Natural killer cell (primary cell): ENCODE results near the gene FOXF1. TPM values are rescaled to one million over a fixed set of nuclear protein-coding genes. Genes with fewer than 3 reads are reported as not detected.

Experiments used
- ATAC-seq, 3 donors: fragments of 150-1000 bp in 2 of 3; fragments of 200-7000 bp in 1 of 3; cut with Tn5 transposase; 1 replicate in 1 of 3; 2 replicates in 2 of 3; pipeline ENCODE4 v1.10.0; 2021; ENCODE audit warnings: mild to moderate bottlenecking in 2 of 3, moderate library complexity in 2 of 3
- DNase-seq, 2 donors: peaks; one replicate each; pipeline versions ENCODE4 v3.0.0 to v3.0.0-alpha.2; 2013 to 2021; ENCODE audit warnings: mixed read lengths in 1 of 2
- H3K27ac ChIP-seq: one replicate; pipeline ENCODE4 v1.5.1; 2013; ENCODE audit warnings: mild to moderate bottlenecking, low read length
- H3K27me3 ChIP-seq: one replicate; pipeline ENCODE4 v1.6.1; 2013; ENCODE audit warnings: low read length; ENCODE audit not compliant: control insufficient read depth, insufficient read depth
- H3K36me3 ChIP-seq: one replicate; pipeline ENCODE4 v1.6.1; 2013; ENCODE audit warnings: low read length; ENCODE audit not compliant: control insufficient read depth, insufficient read depth
- H3K4me1 ChIP-seq: one replicate; pipeline ENCODE4 v1.6.1; 2013; ENCODE audit warnings: low read length; ENCODE audit not compliant: control insufficient read depth, insufficient read depth
- H3K4me3 ChIP-seq: one replicate; pipeline ENCODE4 v1.5.1; 2013; ENCODE audit warnings: low read length
- H3K9me3 ChIP-seq: one replicate; pipeline ENCODE4 v1.6.1; 2013; ENCODE audit warnings: low read length; ENCODE audit not compliant: control insufficient read depth, insufficient read depth
- H3K27ac Mint-ChIP-seq, 2 donors: one replicate each; pipeline ENCODE4 v1.8.0; 2022; ENCODE audit warnings: mild to moderate bottlenecking in 2 of 2, mixed read lengths in 2 of 2, moderate library complexity in 1 of 2
- H3K27me3 Mint-ChIP-seq, 2 donors: one replicate each; pipeline ENCODE4 v1.8.0; 2022; ENCODE audit warnings: low read depth in 2 of 2, mixed read lengths in 2 of 2
- H3K36me3 Mint-ChIP-seq: one replicate; pipeline ENCODE4 v1.8.0; 2022; ENCODE audit warnings: mixed read lengths
- H3K4me1 Mint-ChIP-seq, 2 donors: one replicate each; pipeline ENCODE4 v1.8.0; 2022; ENCODE audit warnings: mixed read lengths in 2 of 2
- H3K4me3 Mint-ChIP-seq: one replicate; pipeline ENCODE4 v1.8.0; 2022; ENCODE audit warnings: mild to moderate bottlenecking, moderate library complexity, mixed read lengths
- H3K9me3 Mint-ChIP-seq, 2 donors: one replicate each; pipeline ENCODE4 v1.8.0; 2022; ENCODE audit warnings: mixed read lengths in 2 of 2
- WGBS: methylation state at CpG from one replicate; pipeline ENCODE4 v1.1.7; 2013; ENCODE audit warnings: missing lambda C conversion rate; ENCODE audit not compliant: insufficient coverage; 5-methylcytosine and 5-hydroxymethylcytosine counted together
- intact Hi-C: fragments of 100-400 bp; cut with micrococcal nuclease; formaldehyde crosslinking; loops from one replicate; pipeline ENCODE4 v1.14.2; 2022
- total RNA-seq, 4 donors: library from RNA; stranded (reverse); fragments of 120-200 nt in 1 of 4; gene quantifications; one replicate each; pipeline versions ENCODE4 v1.2.3 to v1.2.4, GENCODE V29; 2013 to 2022
- TF ChIP-seq, protein P1 (sequence below): fragments of 200-600 bp; IDR thresholded peaks from one replicate; pipeline ENCODE4 v1.8.0; 2022; ENCODE audit warnings: antibody characterized with exemption

Gene FOXF1
- total RNA-seq, 3 donors from 2014 or later (not counting 1 experiment from before 2014, with no cell fraction given), result not detected

DNA sequence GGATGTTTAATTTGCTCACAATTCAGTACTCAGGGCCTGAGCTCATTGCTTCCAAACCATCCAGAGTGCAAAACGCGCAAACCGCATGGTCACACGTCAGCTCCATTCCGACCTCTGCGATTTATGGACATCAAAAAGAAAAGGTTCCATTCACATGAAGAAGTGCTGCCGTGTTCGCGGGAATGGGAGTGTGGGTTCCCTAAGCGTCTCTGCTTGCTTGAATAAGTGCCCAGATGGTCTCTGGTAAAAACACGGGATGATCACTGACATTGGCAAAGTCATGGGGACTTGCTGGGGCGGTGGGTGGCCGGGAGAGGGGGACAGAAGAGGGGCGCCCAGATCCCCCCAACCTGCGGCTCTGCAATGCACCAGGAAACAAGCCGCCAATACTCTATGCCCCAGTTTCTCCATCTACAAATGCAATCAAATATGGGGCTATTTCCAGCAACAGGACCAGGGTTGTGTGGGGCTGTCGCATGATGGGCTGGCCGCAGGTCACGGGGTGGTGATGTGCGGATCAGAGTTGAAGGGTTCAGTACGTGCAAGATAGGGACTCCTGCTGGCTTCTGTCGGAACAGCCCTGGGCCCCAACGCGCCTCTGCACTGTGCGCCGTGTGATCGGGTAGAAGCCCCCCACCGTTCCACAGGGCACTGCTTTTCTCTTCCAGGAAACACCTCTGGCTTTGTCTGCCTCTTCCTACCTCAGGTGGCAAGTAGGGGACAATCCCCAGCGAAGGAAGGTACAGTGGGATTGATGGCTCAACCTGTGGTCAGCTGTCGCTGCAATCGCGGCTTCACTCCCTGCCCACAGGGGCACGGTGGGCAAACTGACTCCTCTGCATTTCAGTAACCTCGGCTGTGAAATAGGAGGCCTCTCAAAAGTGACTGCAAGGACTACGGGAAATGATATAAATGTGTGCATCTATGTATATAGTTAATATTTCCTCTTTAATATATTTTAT is 11.2 kb downstream of the FOXF1 start:
- H3K4me1 ChIP-seq, result peaks cover 11% of the 10 kb centered on the region
- Mint-ChIP-seq H3K9me3 (no peaks in the 10 kb centered on the region), H3K27ac (no peak overlapping the region), H3K27me3 (peaks cover 26 to 43% of the 10 kb centered on the region in 2 donors), H3K4me3 (no peak overlapping the region), H3K36me3 (no peaks in the 10 kb centered on the region), H3K4me1 (peaks cover 0 to 8% of the 10 kb centered on the region in 2 donors)
- no peaks in the 10 kb centered on the region for H3K36me3 ChIP-seq
- TF ChIP-seq, protein P1, sequence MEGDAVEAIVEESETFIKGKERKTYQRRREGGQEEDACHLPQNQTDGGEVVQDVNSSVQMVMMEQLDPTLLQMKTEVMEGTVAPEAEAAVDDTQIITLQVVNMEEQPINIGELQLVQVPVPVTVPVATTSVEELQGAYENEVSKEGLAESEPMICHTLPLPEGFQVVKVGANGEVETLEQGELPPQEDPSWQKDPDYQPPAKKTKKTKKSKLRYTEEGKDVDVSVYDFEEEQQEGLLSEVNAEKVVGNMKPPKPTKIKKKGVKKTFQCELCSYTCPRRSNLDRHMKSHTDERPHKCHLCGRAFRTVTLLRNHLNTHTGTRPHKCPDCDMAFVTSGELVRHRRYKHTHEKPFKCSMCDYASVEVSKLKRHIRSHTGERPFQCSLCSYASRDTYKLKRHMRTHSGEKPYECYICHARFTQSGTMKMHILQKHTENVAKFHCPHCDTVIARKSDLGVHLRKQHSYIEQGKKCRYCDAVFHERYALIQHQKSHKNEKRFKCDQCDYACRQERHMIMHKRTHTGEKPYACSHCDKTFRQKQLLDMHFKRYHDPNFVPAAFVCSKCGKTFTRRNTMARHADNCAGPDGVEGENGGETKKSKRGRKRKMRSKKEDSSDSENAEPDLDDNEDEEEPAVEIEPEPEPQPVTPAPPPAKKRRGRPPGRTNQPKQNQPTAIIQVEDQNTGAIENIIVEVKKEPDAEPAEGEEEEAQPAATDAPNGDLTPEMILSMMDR, result no peak
- ATAC-seq, result no peak
- DNase-seq, result no peak
- intact Hi-C loops, result loop anchor here (2.0 kb wide), 1 partner anchor 181 kb away; no protein-coding TSS in a partner anchor
- WGBS, result 76% methylated on average over 34 of the region's 35 CpGs
- H3K9me3 ChIP-seq, result no peaks in the 10 kb centered on the region
- H3K4me3 ChIP-seq, result no peak overlapping the region
- no peak overlapping the region for H3K27ac ChIP-seq
- peaks cover 20% of the 10 kb centered on the region for H3K27me3 ChIP-seq

DNA sequence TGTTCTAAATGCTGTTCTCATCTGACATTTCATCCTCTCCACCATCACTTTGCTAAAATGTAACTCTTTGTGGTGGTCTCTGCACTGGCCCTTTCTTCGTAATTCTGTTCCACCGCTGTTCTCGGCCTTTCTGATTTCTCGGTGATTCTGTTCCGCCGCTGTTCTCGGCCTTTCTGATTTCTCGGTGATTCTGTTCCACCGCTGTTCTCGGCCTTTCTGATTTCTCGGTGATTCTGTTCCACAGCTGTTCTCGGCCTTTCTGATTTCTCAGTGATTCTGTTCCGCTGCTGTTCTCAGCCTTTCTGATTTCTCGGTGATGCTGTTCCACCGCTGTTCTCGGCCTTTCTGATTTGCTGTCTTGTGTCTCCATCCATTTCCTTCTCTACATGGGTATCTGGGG is 12.3 kb downstream of the FOXF1 start:
- WGBS, result 87% methylated on average over 16 of the region's 16 CpGs
- H3K27ac Mint-ChIP-seq, result no peak overlapping the region
- H3K9me3 ChIP-seq, result no peaks in the 10 kb centered on the region
- H3K4me1 ChIP-seq, result peaks cover 11% of the 10 kb centered on the region
- H3K27me3 ChIP-seq, result peaks cover 14% of the 10 kb centered on the region
- H3K9me3 Mint-ChIP-seq, result no peaks in the 10 kb centered on the region
- TF ChIP-seq, protein P1, result no peak
- H3K4me3 Mint-ChIP-seq, result no peak overlapping the region
- peaks cover 21 to 32% of the 10 kb centered on the region in 2 donors for H3K27me3 Mint-ChIP-seq
- no peak overlapping the region for H3K4me3 ChIP-seq
- H3K27ac ChIP-seq, result no peak overlapping the region
- ATAC-seq (no peak), DNase-seq (no peak)
- intact Hi-C loops, result no loop called here
- no peaks in the 10 kb centered on the region for H3K36me3 Mint-ChIP-seq
- H3K36me3 ChIP-seq, result no peaks in the 10 kb centered on the region
- peaks cover 0 to 8% of the 10 kb centered on the region in 2 donors for H3K4me1 Mint-ChIP-seq

DNA sequence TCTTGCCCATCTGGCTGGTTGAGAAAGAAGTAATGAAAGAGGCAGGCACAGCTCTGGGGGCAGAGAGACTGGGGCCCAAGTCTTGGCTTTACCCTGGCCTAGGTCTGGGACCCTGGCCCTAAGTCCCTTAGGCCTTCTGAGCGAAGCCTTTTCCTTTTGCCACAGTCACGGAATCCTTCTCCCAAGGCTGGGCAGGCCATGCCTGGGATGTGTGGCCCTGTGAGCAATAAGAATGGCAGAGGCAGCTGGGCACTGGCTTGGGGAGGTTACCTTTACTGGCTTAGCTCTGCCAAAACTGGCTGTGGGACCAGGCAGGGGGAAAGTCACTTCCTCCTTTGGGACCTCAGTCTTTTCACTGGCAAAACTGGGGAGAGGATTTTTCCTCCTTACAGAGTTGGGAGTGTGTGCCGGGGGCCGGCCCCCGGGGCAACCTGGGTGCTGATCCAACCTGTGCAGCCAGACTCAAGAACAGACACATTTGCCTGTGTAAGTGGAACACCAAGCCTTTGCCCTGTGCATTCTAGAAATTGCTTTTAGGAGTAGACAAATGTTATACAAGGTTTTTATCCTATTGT is 12.9 kb downstream of the FOXF1 start:
- Mint-ChIP-seq H3K36me3 (no peaks in the 10 kb centered on the region), H3K4me1 (peaks cover 0 to 8% of the 10 kb centered on the region in 2 donors), H3K27me3 (peaks cover 16 to 26% of the 10 kb centered on the region in 2 donors), H3K9me3 (no peaks in the 10 kb centered on the region), H3K27ac (no peak overlapping the region), H3K4me3 (no peak overlapping the region)
- Histone ChIP-seq H3K27me3 (peaks cover 11% of the 10 kb centered on the region), H3K27ac (no peak overlapping the region), H3K4me1 (peaks cover 11% of the 10 kb centered on the region), H3K36me3 (no peaks in the 10 kb centered on the region), H3K4me3 (no peak overlapping the region), H3K9me3 (no peaks in the 10 kb centered on the region)
- 76% methylated on average over 5 of the region's 5 CpGs for WGBS
- intact Hi-C loops, result no loop called here
- DNase-seq, result no peak
- no peak for ATAC-seq
- TF ChIP-seq, protein P1, result no peak
